LNCaP clone FGC (cell line): Measurements from ENCODE around the gene PGM2L1.
A peak's percentile ranks its signal among the peaks of the same experiment; 100 is the strongest.
"Not testable (repeated sequence)": the region's sequence is repeated elsewhere in the genome, so short reads cannot be mapped to it uniquely, and the experiment has no call there.

Experiments
- DNase-seq: peaks from one replicate; pipeline ENCODE4 v3.0.0-alpha.2; 2011; ENCODE audit warnings: low read depth
- H3K4me3 ChIP-seq: 2 replicates; pipeline ENCODE4 v1.5.1; 2011; ENCODE audit warnings: mild to moderate bottlenecking, low read depth, low read length, control low read depth
- TF ChIP-seq, protein P1 (sequence below): IDR thresholded peaks from 2 replicates; pipeline ENCODE4 v1.5.1; 2012; ENCODE audit warnings: mild to moderate bottlenecking; ENCODE audit not compliant: control insufficient read depth, insufficient read depth; ENCODE audit errors: extremely low read depth

Gene PGM2L1

DNA sequence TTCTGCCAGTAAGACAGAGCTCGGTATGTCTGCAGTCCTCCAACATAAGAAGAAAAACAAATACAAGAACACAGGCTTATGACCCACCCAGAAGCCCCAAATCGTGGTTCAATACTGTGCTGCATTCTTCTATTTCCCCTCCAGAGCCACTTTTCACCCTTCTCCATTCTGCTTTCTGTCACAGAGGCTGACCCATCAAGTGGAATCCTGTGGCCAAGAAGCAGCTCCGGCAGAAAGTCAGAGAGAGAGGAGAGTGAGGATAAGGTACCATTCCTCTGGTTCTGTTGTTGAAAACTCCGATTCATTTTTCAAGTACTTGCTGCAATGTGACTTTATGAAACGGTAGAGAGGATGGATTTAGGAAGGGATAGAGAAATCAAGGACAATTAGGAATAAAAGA, 30.4 kb downstream of the PGM2L1 start:
- TF ChIP-seq, protein P1, sequence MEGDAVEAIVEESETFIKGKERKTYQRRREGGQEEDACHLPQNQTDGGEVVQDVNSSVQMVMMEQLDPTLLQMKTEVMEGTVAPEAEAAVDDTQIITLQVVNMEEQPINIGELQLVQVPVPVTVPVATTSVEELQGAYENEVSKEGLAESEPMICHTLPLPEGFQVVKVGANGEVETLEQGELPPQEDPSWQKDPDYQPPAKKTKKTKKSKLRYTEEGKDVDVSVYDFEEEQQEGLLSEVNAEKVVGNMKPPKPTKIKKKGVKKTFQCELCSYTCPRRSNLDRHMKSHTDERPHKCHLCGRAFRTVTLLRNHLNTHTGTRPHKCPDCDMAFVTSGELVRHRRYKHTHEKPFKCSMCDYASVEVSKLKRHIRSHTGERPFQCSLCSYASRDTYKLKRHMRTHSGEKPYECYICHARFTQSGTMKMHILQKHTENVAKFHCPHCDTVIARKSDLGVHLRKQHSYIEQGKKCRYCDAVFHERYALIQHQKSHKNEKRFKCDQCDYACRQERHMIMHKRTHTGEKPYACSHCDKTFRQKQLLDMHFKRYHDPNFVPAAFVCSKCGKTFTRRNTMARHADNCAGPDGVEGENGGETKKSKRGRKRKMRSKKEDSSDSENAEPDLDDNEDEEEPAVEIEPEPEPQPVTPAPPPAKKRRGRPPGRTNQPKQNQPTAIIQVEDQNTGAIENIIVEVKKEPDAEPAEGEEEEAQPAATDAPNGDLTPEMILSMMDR = no peak
- no peak overlapping the region for H3K4me3 ChIP-seq
- no peak for DNase-seq

DNA sequence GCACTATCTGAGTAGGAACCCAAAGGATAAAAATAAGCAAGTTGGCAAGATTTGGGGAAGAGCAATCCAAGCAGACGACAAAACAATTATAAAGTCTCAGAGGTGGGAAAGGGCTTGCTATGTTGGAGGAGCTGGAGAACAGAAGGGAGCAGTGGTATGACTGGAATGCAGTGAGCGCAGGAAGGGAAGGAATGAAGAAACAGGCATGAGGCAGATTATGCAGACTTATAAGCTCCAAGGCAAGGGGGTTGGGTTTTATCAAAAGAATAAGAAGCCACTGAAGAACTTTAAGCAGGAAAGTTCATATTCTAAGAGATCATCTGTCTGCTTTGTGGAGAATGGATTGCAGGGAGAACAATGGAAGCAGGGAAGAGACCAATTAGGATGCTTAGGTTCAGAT, 31.7 kb downstream of the PGM2L1 start:
- TF ChIP-seq, protein P1 = no peak
- DNase-seq = no peak
- H3K4me3 ChIP-seq = no peak overlapping the region

DNA sequence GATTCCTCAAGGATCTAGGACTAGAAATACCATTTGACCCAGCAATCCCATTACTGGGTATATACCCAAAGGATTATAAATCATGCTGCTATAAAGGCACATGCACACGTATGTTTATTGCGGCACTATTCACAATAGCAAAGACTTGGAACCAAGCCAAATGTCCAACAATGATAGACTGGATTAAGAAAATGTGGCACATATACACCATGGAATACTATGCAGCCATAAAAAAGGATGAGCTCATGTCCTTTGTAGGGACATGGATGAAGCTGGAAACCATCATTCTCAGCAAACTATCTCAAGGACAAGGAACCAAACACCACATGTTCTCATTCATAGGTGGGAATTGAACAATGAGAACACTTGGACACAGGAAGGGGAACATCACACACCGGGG, 32.4 kb downstream of the PGM2L1 start:
- not testable (repeated sequence) for DNase-seq

DNA sequence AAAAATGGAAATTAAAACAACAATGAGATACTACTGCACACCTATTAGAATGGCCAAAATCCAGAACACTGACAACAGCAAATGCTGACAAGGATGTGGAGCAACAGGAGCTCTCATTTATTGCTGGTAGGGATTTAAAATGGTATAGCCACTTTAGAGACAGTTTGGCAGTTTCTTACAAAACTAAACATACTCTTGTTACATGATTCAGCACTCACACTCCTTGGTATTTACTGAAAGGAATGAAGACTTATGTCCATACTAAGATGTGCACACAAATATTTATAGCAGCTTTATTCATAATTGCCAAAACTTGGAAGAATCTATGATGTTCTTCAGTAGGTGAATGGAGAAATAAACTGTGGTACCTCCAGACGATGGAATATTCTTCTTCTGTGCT, 40.8 kb downstream of the PGM2L1 start:
- no peak overlapping the region for H3K4me3 ChIP-seq
- TF ChIP-seq, protein P1 = no peak

More for the DNA sequence above, 32.4 kb downstream of the PGM2L1 start:
- H3K4me3 ChIP-seq = not testable (repeated sequence)

DNA sequence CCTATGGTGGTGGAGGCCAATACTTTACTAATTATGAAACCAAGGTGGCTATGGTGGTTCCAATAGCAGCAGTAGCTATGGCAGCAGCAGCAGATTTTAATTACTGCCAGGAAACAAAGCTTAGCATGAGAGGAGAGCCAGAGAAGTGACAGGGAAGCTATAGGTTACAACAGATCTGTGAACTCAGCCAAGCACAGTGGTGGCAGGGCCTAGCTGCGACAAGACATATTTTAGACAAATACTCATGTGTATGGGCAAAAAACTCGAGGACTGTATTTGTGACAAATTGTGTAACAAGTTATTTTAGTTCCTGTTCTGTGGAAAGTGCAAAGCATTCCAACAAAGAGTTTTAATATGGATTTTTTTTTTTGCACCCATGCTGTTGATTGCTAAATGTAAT, 42.6 kb downstream of the PGM2L1 start:
- TF ChIP-seq, protein P1 = no peak
- no peak overlapping the region for H3K4me3 ChIP-seq
- no peak for DNase-seq

More for the DNA sequence above, 40.8 kb downstream of the PGM2L1 start:
- no peak for DNase-seq

DNA sequence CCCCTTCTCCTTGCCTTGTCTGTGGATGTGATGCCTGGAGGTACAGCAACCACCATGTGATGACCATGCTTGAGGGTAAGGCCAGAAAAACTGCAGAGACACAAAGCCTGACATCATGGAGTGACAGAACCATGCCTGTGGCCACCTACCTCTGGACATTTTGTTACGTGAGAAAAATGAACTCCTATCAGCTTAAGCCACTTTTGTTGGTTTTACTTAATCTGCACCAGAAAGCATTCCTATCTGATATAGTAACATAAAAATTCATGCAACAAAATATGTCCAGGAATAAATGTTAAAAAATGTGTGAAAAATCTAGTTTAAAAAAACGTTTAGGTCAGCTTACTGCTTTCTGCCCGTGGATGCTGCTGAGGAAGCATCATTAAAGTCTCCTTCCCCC, 44.2 kb downstream of the PGM2L1 start:
- no peak for DNase-seq
- no peak overlapping the region for H3K4me3 ChIP-seq
- TF ChIP-seq, protein P1 = no peak

DNA sequence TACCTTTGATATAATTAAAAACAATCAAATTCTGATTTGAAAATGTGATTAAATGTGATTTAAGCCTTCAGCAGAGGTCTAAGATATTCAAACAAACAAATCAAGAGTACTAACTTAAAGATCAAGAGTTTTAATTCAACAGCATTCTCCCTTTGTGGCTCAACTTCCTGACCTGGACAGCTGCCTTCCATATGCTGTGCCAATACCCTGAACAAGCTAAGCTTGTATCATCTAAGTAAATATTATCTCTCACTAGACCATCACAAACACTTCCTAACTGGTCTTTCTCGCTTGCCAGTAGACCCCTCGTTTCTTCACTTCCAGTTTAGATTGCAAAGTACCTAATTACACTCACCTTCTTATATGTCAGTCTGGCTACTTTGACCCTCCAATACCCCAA, 50.9 kb downstream of the PGM2L1 start:
- TF ChIP-seq, protein P1 = no peak
- no peak overlapping the region for H3K4me3 ChIP-seq
- peak; percentile 56 for DNase-seq
